ENCODE measurements around the gene AGAP1.

Gene AGAP1

GRCh38 chr2:236101311-236101950, 607.6 kb downstream of the AGAP1 start:
- Mint-ChIP-seq H3K27me3 (peaks cover 5% of the 10 kb centered on the region), H3K27ac (no peak overlapping the region), H3K4me3 (no peak overlapping the region), H3K4me1 (no peaks in the 10 kb centered on the region), H3K9me3 (no peaks in the 10 kb centered on the region), H3K36me3 (peaks cover 2% of the 10 kb centered on the region)
- DNase-seq (ENCODE audit: low spot score in 2 of 2) (no peak), ATAC-seq (ENCODE audit: low read depth) (no peak)

GRCh38 chr2:236102971-236103370, 609.1 kb downstream of the AGAP1 start:
- ATAC-seq (ENCODE audit: low read depth) (no peak), DNase-seq (ENCODE audit: low spot score in 2 of 2) (no peak)
- Mint-ChIP-seq H3K4me3 (no peak overlapping the region), H3K4me1 (no peaks in the 10 kb centered on the region), H3K36me3 (peaks cover 2% of the 10 kb centered on the region), H3K27ac (no peak overlapping the region), H3K27me3 (peaks cover 5% of the 10 kb centered on the region), H3K9me3 (no peaks in the 10 kb centered on the region)

GRCh38 chr2:236103981-236104380, 610.1 kb downstream of the AGAP1 start:
- Mint-ChIP-seq H3K9me3 (no peaks in the 10 kb centered on the region), H3K27ac (no peak overlapping the region), H3K27me3 (peaks cover 5% of the 10 kb centered on the region), H3K4me3 (no peak overlapping the region), H3K4me1 (no peaks in the 10 kb centered on the region), H3K36me3 (peaks cover 2% of the 10 kb centered on the region)
- ATAC-seq (ENCODE audit: low read depth) (no peak), DNase-seq (ENCODE audit: low spot score in 2 of 2) (no peak)

- no peak overlapping the region for H3K4me3 Mint-ChIP-seq
Observed at GRCh38 chr2:236105955-236106607, 612.2 kb downstream of the AGAP1 start.

GRCh38 chr2:236106761-236107160, 612.9 kb downstream of the AGAP1 start:
- Mint-ChIP-seq H3K4me1 (no peaks in the 10 kb centered on the region), H3K9me3 (no peaks in the 10 kb centered on the region), H3K4me3 (no peak overlapping the region), H3K27ac (no peak overlapping the region), H3K27me3 (peaks cover 4% of the 10 kb centered on the region), H3K36me3 (peaks cover 2% of the 10 kb centered on the region)
- DNase-seq (ENCODE audit: low spot score in 2 of 2) (no peak), ATAC-seq (ENCODE audit: low read depth) (no peak)

More at GRCh38 chr2:236105955-236106607, 612.2 kb downstream of the AGAP1 start:
- no peaks in the 10 kb centered on the region for H3K9me3 Mint-ChIP-seq
- H3K36me3 Mint-ChIP-seq, result peaks cover 2% of the 10 kb centered on the region
- peaks cover 4% of the 10 kb centered on the region for H3K27me3 Mint-ChIP-seq
- no peak for ATAC-seq (ENCODE audit: low read depth)
- no peak for DNase-seq (ENCODE audit: low spot score in 2 of 2)
- no peaks in the 10 kb centered on the region for H3K4me1 Mint-ChIP-seq
- no peak overlapping the region for H3K27ac Mint-ChIP-seq

- H3K36me3 Mint-ChIP-seq, result peaks cover 2% of the 10 kb centered on the region
- no peaks in the 10 kb centered on the region for H3K4me1 Mint-ChIP-seq
Observed at GRCh38 chr2:236107536-236107935, 613.7 kb downstream of the AGAP1 start.

GRCh38 chr2:236107942-236108625, 614.2 kb downstream of the AGAP1 start:
- no peaks in the 10 kb centered on the region for H3K4me1 Mint-ChIP-seq
- peaks cover 2% of the 10 kb centered on the region for H3K36me3 Mint-ChIP-seq
- no peak overlapping the region for H3K27ac Mint-ChIP-seq
- ATAC-seq (ENCODE audit: low read depth), result no peak
- DNase-seq (ENCODE audit: low spot score in 2 of 2), result no peak
- H3K4me3 Mint-ChIP-seq, result no peak overlapping the region
- H3K9me3 Mint-ChIP-seq, result peaks cover 2% of the 10 kb centered on the region
- peaks cover 2% of the 10 kb centered on the region for H3K27me3 Mint-ChIP-seq

More at GRCh38 chr2:236107536-236107935, 613.7 kb downstream of the AGAP1 start:
- H3K9me3 Mint-ChIP-seq, result peaks cover 2% of the 10 kb centered on the region
- ATAC-seq (ENCODE audit: low read depth) (no peak), DNase-seq (ENCODE audit: low spot score in 2 of 2) (no peak)
- no peak overlapping the region for H3K27ac Mint-ChIP-seq
- no peak overlapping the region for H3K4me3 Mint-ChIP-seq
- peaks cover 4% of the 10 kb centered on the region for H3K27me3 Mint-ChIP-seq

GRCh38 chr2:236109061-236109460, 615.2 kb downstream of the AGAP1 start:
- Mint-ChIP-seq H3K27me3 (no peaks in the 10 kb centered on the region), H3K36me3 (no peaks in the 10 kb centered on the region), H3K27ac (no peak overlapping the region), H3K4me1 (no peaks in the 10 kb centered on the region), H3K4me3 (no peak overlapping the region), H3K9me3 (peaks cover 2% of the 10 kb centered on the region)
- no peak for ATAC-seq (ENCODE audit: low read depth)
- no peak for DNase-seq (ENCODE audit: low spot score in 2 of 2)

- DNase-seq (ENCODE audit: low spot score in 2 of 2) (no peak), ATAC-seq (ENCODE audit: low read depth) (no peak)
- no peaks in the 10 kb centered on the region for H3K27me3 Mint-ChIP-seq
- H3K27ac Mint-ChIP-seq, result no peak overlapping the region
- no peaks in the 10 kb centered on the region for H3K36me3 Mint-ChIP-seq
- H3K4me1 Mint-ChIP-seq, result no peaks in the 10 kb centered on the region
- H3K4me3 Mint-ChIP-seq, result no peak overlapping the region
- peaks cover 2% of the 10 kb centered on the region for H3K9me3 Mint-ChIP-seq
Observed at GRCh38 chr2:236109473-236109872, 615.6 kb downstream of the AGAP1 start.

GRCh38 chr2:236112466-236112865, 618.6 kb downstream of the AGAP1 start:
- Mint-ChIP-seq H3K4me3 (no peak overlapping the region), H3K4me1 (no peaks in the 10 kb centered on the region), H3K27ac (no peak overlapping the region), H3K9me3 (peaks cover 2% of the 10 kb centered on the region), H3K36me3 (no peaks in the 10 kb centered on the region), H3K27me3 (peaks cover 1% of the 10 kb centered on the region)
- DNase-seq (ENCODE audit: low spot score in 2 of 2) (no peak), ATAC-seq (ENCODE audit: low read depth) (no peak)

- Mint-ChIP-seq H3K27me3 (peaks cover 1% of the 10 kb centered on the region), H3K9me3 (peaks cover 2% of the 10 kb centered on the region), H3K4me1 (no peaks in the 10 kb centered on the region), H3K27ac (no peak overlapping the region), H3K36me3 (no peaks in the 10 kb centered on the region), H3K4me3 (no peak overlapping the region)
- DNase-seq (ENCODE audit: low spot score in 2 of 2), result no peak
- no peak for ATAC-seq (ENCODE audit: low read depth)
Observed at GRCh38 chr2:236113425-236113824, 619.6 kb downstream of the AGAP1 start.

GRCh38 chr2:236113948-236114347, 620.1 kb downstream of the AGAP1 start:
- Mint-ChIP-seq H3K4me3 (no peak overlapping the region), H3K9me3 (peaks cover 2% of the 10 kb centered on the region), H3K27ac (no peak overlapping the region), H3K27me3 (peaks cover 1% of the 10 kb centered on the region), H3K36me3 (no peaks in the 10 kb centered on the region), H3K4me1 (no peaks in the 10 kb centered on the region)
- DNase-seq (ENCODE audit: low spot score in 2 of 2) (no peak), ATAC-seq (ENCODE audit: low read depth) (no peak)

GRCh38 chr2:236114959-236115358, 621.1 kb downstream of the AGAP1 start:
- Mint-ChIP-seq H3K9me3 (peaks cover 4% of the 10 kb centered on the region), H3K27me3 (peaks cover 4% of the 10 kb centered on the region), H3K4me3 (no peak overlapping the region), H3K27ac (no peak overlapping the region), H3K36me3 (no peaks in the 10 kb centered on the region), H3K4me1 (no peaks in the 10 kb centered on the region)
- no peak for DNase-seq (ENCODE audit: low spot score in 2 of 2)
- no peak for ATAC-seq (ENCODE audit: low read depth)

- no peak for DNase-seq (ENCODE audit: low spot score in 2 of 2)
- peaks cover 3% of the 10 kb centered on the region for H3K9me3 Mint-ChIP-seq
- no peak overlapping the region for H3K4me3 Mint-ChIP-seq
- no peak for ATAC-seq (ENCODE audit: low read depth)
- H3K36me3 Mint-ChIP-seq, result no peaks in the 10 kb centered on the region
- no peak overlapping the region for H3K27ac Mint-ChIP-seq
- H3K4me1 Mint-ChIP-seq, result no peaks in the 10 kb centered on the region
- peaks cover 7% of the 10 kb centered on the region for H3K27me3 Mint-ChIP-seq
Observed at GRCh38 chr2:236117401-236117800, 623.6 kb downstream of the AGAP1 start.

Data from memory B cell (primary cell).